ENCODE measurements around the gene OSBPL6. TPM values are rescaled to one million over a fixed set of nuclear protein-coding genes. Genes with fewer than 3 reads are reported as not detected.

OSBPL6 gene
- total and polyA plus RNA-seq, 9 of the 15 experiments (the other 6 are each of a cell fraction or from before 2014, with no cell fraction given): 3.4 to 12.7 (median 9.3) TPM

GRCh38 chr2:178306352-178307073 is 112.2 kb downstream of the OSBPL6 start (continued):
- TF ChIP-seq ETS1 (conservative IDR thresholded peaks at IDR 0.05; ENCODE audit: control insufficient read depth, low read depth, low read length) (no peak), HDAC3 (IDR thresholded peaks at IDR 0.05; ENCODE audit: borderline replicate concordance, partially characterized antibody) (no peak), GABPB1 (CRISPR knock-in tag; IDR thresholded peaks at IDR 0.05) (0 out of 2 replicates have a peak, but pooled peaks have one; percentile 28), ZBTB33 (CRISPR knock-in tag; IDR thresholded peaks at IDR 0.05) (no peak), ZNF445 (CRISPR knock-in tag; IDR thresholded peaks at IDR 0.05; ENCODE audit: low read depth) (no peak), PHF8 (IDR thresholded peaks at IDR 0.05; ENCODE audit: borderline replicate concordance, low read length) (no peak), CXXC5 (CRISPR knock-in tag; IDR thresholded peaks at IDR 0.05) (no peak), GMEB1 (CRISPR knock-in tag; IDR thresholded peaks at IDR 0.05) (no peak), ZNF699 (CRISPR knock-in tag; IDR thresholded peaks at IDR 0.05; ENCODE audit: insufficient replicate concordance) (no peak), ZSCAN29 (IDR thresholded peaks at IDR 0.05) (no peak), RBM17 (IDR thresholded peaks at IDR 0.05; ENCODE audit: borderline replicate concordance, low read depth, low read length) (no peak), TFAM (CRISPR knock-in tag; conservative IDR thresholded peaks at IDR 0.05) (no peak), JUND (IDR thresholded peaks at IDR 0.05; ENCODE audit: borderline replicate concordance, low read depth, low read length) (peak; percentile 40; the same call in 1 of the 2 replicates), JUND (tag; IDR thresholded peaks at IDR 0.05; ENCODE audit: borderline replicate concordance, low read depth, low read length) (no peak; the same call in 2 of the 3 replicates), SFPQ (IDR thresholded peaks at IDR 0.05; ENCODE audit: low read depth, low read length) (no peak), TGIF2 (CRISPR knock-in tag; IDR thresholded peaks at IDR 0.05) (no peak), ILK (tag; IDR thresholded peaks at IDR 0.05; ENCODE audit: borderline replicate concordance, low read depth) (no peak), HNRNPLL (IDR thresholded peaks at IDR 0.05; ENCODE audit: low read depth, low read length, poor library complexity, severe bottlenecking) (no peak)
